ENCODE results near the gene BIN1. TPM values are rescaled to one million over a fixed set of nuclear protein-coding genes. Genes with fewer than 3 reads are reported as not detected.

The BIN1 gene
- total and polyA plus RNA-seq, 4 donors: 103 to 220 (median 163) TPM

DNA sequence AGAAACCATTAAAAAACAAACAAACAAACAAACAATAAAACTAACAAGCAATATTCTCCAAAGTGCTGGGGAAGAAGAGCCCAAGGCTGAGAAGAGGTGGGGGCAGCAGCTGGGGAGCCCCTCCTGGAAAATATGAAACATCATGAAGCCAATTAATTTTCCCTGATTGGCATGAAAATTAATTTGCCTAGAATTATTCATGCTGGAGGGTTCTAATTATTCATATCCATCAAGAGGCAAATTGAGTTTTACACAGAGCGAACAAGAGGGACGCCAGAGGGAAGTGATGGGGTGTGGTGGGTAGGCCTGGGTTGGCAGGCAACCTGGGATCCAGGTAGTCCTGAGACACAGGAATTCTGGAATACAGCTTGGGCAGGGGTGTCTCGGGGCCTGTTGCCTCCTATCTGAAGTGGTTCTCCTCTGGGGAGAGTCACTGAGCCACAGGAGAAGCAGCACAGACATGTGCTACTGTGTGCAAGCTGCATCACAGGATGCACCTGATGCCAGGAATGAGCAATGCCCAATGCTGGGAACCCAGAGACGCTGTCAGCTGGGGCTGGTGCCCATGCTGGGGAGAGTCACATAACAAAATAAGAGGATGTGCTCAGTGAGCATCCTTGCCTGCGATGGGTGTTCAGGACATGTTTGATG lies 107.7 kb downstream of the BIN1 start:
- Histone ChIP-seq H3K27me3 (ENCODE audit: control insufficient read depth, insufficient read depth, low read length) (no peaks in the 10 kb centered on the region), H3K36me3 (ENCODE audit: control insufficient read depth, insufficient read depth, low read length) (no peaks in the 10 kb centered on the region), H3K4me1 (ENCODE audit: control insufficient read depth, insufficient read depth, low read length) (peaks cover 6% of the 10 kb centered on the region), H3K9me3 (ENCODE audit: control insufficient read depth, insufficient read depth, low read length) (no peaks in the 10 kb centered on the region), H3K27ac (ENCODE audit: low read depth, low read length) (no peak overlapping the region), H3K4me3 (ENCODE audit: low read depth, low read length) (no peak overlapping the region)
- peak in 1 of 6 donors; percentile 64 for DNase-seq (ENCODE audit: low read depth in 4 of 6, low spot score in 6 of 6)
- 63% methylated on average over 4 of the region's 5 CpGs for WGBS (ENCODE audit: insufficient coverage)

DNA sequence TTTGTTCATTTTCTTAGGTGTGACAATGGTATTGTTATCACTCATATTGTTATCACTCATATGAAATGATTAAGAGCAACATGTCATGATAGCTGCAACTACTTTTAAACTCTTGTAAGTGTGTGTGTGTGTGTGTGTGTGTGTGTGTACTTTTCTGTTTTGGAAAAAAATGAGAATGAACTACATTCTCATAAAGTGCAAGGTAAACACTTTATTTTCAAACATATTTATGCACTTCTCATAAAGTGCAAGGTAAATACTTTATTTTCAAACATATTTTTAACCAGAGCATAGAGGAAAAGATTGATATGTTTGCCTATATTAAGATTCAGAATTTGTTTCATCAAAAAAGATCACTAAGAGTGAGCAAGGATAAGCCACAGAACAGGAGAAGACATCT lies 108.5 kb downstream of the BIN1 start:
- peaks cover 6% of the 10 kb centered on the region for H3K4me1 ChIP-seq (ENCODE audit: control insufficient read depth, insufficient read depth, low read length)
- H3K4me3 ChIP-seq (ENCODE audit: low read depth, low read length): no peak overlapping the region
- H3K27ac ChIP-seq (ENCODE audit: low read depth, low read length): no peak overlapping the region
- no peak for DNase-seq (ENCODE audit: low read depth in 4 of 6, low spot score in 6 of 6)
- no peaks in the 10 kb centered on the region for H3K9me3 ChIP-seq (ENCODE audit: control insufficient read depth, insufficient read depth, low read length)
- H3K27me3 ChIP-seq (ENCODE audit: control insufficient read depth, insufficient read depth, low read length): no peaks in the 10 kb centered on the region
- no peaks in the 10 kb centered on the region for H3K36me3 ChIP-seq (ENCODE audit: control insufficient read depth, insufficient read depth, low read length)

Small RNA genes within 50 kb of the gene (small RNA-seq; reads per million reads assigned to genes)
- gene RNU7-182P (ENCODE audit: low replicate concordance): not detected

Other genes starting within 250 kb of the BIN1 start
- gene TEX51, start 208.3 kb downstream of the BIN1 start, total RNA-seq: not detected
- not detected for gene TEX51, start 208.3 kb downstream of the BIN1 start, polyA plus RNA-seq (ENCODE audit: insufficient read length in 2 of 2)
- 1 to 10 TPM; 1.0 to 1.3 TPM for gene CYP27C1, start 113.1 kb upstream of the BIN1 start, total RNA-seq
- gene CYP27C1, start 113.1 kb upstream of the BIN1 start, polyA plus RNA-seq (ENCODE audit: insufficient read length in 2 of 2): 1 to 10 TPM; 3.3 to 4.8 TPM
- gene ERCC3, start 187.0 kb upstream of the BIN1 start, total RNA-seq: 10 to 100 TPM; 34.6 to 42.9 TPM
- gene ERCC3, start 187.0 kb upstream of the BIN1 start, polyA plus RNA-seq (ENCODE audit: insufficient read length in 2 of 2): 10 to 100 TPM; 61.2 to 63.7 TPM

All from spinal cord (tissue), 10 donors.